ENCODE results near the gene COQ10A. TPM values are rescaled to one million over a fixed set of nuclear protein-coding genes. Genes with fewer than 3 reads are reported as not detected.

COQ10A gene
- total and polyA plus RNA-seq, 2 experiments from 2014 or later: 53.6 to 67.2 TPM

DNA sequence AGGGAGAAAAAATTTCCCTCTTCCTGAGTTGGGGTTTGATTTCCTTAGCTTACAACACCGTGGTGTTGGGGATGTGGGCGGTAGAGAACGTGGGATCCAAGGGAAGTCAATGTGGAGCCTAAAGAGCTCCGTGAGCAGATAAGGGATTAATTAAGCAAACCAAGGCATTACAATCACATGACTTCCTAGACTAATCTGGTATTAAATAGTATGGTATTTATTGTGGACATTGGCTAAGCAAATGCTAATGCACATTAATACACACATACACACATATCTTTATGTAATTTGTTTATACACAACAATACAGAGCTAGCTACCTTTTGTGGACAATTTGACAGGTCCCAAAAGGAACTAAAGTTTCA lies 44.2 kb upstream of the COQ10A start:
- Histone ChIP-seq H3K27me3 (no peaks in the 10 kb centered on the region), H3K9me3 (ENCODE audit: low read depth) (no peaks in the 10 kb centered on the region), H3K4me1 (ENCODE audit: low read depth) (peaks cover 12% of the 10 kb centered on the region), H3K27ac (peak overlapping the region; percentile 98), H3K4me3 (peak overlapping the region; percentile 69), H3K36me3 (no peaks in the 10 kb centered on the region)
- TF ChIP-seq, protein P1, sequence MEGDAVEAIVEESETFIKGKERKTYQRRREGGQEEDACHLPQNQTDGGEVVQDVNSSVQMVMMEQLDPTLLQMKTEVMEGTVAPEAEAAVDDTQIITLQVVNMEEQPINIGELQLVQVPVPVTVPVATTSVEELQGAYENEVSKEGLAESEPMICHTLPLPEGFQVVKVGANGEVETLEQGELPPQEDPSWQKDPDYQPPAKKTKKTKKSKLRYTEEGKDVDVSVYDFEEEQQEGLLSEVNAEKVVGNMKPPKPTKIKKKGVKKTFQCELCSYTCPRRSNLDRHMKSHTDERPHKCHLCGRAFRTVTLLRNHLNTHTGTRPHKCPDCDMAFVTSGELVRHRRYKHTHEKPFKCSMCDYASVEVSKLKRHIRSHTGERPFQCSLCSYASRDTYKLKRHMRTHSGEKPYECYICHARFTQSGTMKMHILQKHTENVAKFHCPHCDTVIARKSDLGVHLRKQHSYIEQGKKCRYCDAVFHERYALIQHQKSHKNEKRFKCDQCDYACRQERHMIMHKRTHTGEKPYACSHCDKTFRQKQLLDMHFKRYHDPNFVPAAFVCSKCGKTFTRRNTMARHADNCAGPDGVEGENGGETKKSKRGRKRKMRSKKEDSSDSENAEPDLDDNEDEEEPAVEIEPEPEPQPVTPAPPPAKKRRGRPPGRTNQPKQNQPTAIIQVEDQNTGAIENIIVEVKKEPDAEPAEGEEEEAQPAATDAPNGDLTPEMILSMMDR (IDR thresholded peaks at IDR 0.05; ENCODE audit: low read depth, low read length): no peak
- DNase-seq (ENCODE audit: low read depth in 1 of 2, low spot score in 1 of 2): no peak

GRCh38 chr12:56223571-56224101 lies 43.1 kb upstream of the COQ10A start:
- H3K36me3 ChIP-seq: no peaks in the 10 kb centered on the region
- no peak overlapping the region for H3K4me3 ChIP-seq
- TF ChIP-seq, protein P1 (IDR thresholded peaks at IDR 0.05; ENCODE audit: low read depth, low read length): no peak
- H3K27ac ChIP-seq: peak overlapping the region; percentile 98
- no peak for DNase-seq (ENCODE audit: low read depth in 1 of 2, low spot score in 1 of 2)
- peaks cover 12% of the 10 kb centered on the region for H3K4me1 ChIP-seq (ENCODE audit: low read depth)
- no peaks in the 10 kb centered on the region for H3K9me3 ChIP-seq (ENCODE audit: low read depth)
- H3K27me3 ChIP-seq: no peaks in the 10 kb centered on the region

DNA sequence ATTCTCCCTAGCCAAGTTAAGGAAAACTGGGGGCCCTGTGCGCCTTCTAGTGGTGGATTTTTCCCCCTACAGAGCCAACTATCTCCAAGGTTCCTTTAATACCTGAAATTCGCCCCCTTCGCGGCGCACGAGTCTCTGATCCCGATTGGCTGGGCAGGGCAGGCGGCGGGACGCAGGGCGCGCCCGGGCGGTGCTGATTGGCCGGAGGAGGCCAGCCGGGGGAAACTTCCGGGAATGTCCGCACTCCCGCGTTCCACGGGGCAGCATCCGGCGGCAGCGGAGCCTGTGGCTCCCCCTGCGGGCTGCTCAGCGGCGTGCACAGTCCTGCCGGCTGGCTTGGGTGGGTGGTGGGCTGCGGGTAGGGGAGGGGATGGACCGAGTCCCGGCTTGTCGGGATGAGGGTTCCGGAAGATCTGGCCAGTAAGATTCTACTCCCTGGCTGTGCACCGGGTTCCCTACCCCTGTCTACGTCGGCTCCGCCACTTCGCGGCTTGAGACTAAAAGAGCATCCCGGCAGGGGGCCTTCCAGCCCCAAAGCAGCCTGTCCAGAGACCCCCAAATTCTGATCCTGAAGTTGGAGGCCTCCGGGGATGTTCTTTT lies 42.5 kb upstream of the COQ10A start, which contains the start of gene NABP2:
Gene NABP2 (plus strand): TSS at position 241 of the 600 bp plus-strand sequence. CDS start 515 bp downstream, outside the sequence.
- TF ChIP-seq, protein P1 (IDR thresholded peaks at IDR 0.05; ENCODE audit: low read depth, low read length): peak; percentile 86
- H3K27ac ChIP-seq: peak within 1 kb of the TSS; percentile 98
- no peaks in the 10 kb centered on the region for H3K36me3 ChIP-seq
- H3K4me3 ChIP-seq: peak within 1 kb of the TSS; percentile 31
- H3K27me3 ChIP-seq: no peaks in the 10 kb centered on the region
- H3K4me1 ChIP-seq (ENCODE audit: low read depth): peaks cover 12% of the 10 kb centered on the region
- H3K9me3 ChIP-seq (ENCODE audit: low read depth): no peaks in the 10 kb centered on the region
- DNase-seq (ENCODE audit: low read depth in 1 of 2, low spot score in 1 of 2): peak; percentile 98 to 99

GRCh38 chr12:56224954-56225353 lies 41.8 kb upstream of the COQ10A start:
- no peaks in the 10 kb centered on the region for H3K36me3 ChIP-seq
- H3K4me1 ChIP-seq (ENCODE audit: low read depth): peaks cover 11% of the 10 kb centered on the region
- peak in 1 of 2 donors; percentile 45 for DNase-seq (ENCODE audit: low read depth in 1 of 2, low spot score in 1 of 2)
- H3K9me3 ChIP-seq (ENCODE audit: low read depth): no peaks in the 10 kb centered on the region
- TF ChIP-seq, protein P1 (IDR thresholded peaks at IDR 0.05; ENCODE audit: low read depth, low read length): no peak
- H3K4me3 ChIP-seq: no peak overlapping the region
- H3K27me3 ChIP-seq: no peaks in the 10 kb centered on the region
- H3K27ac ChIP-seq: no peak overlapping the region

- H3K4me3 ChIP-seq: no peak overlapping the region
- H3K27me3 ChIP-seq: no peaks in the 10 kb centered on the region
- DNase-seq (ENCODE audit: low read depth in 1 of 2, low spot score in 1 of 2): no peak
- TF ChIP-seq, protein P1 (IDR thresholded peaks at IDR 0.05; ENCODE audit: low read depth, low read length): no peak
- no peaks in the 10 kb centered on the region for H3K36me3 ChIP-seq
- H3K27ac ChIP-seq: no peak overlapping the region
- H3K4me1 ChIP-seq (ENCODE audit: low read depth): no peaks in the 10 kb centered on the region
- no peaks in the 10 kb centered on the region for H3K9me3 ChIP-seq (ENCODE audit: low read depth)
These were observed 37.7 kb upstream of the COQ10A start for GRCh38 chr12:56229082-56229481.
